Neural cell (in vitro differentiated cells): ENCODE measurements around the gene IGF2BP2. TPM values are rescaled to one million over a fixed set of nuclear protein-coding genes. Genes with fewer than 3 reads are reported as not detected.

Experiments used
- H2AFZ ChIP-seq: fragments of 200-600, 300-800 bp; sonication (generic), shearing (Covaris generic); 2 replicates; pipeline ENCODE4 v1.6.0; 2014; ENCODE audit warnings: low read depth, mild to moderate bottlenecking, antibody characterized with exemption, low read length, moderate library complexity
- H3F3A ChIP-seq: fragments of 200-600 bp; shearing (Covaris generic); 2 replicates; pipeline ENCODE4 v1.6.1; 2016; ENCODE audit warnings: mild to moderate bottlenecking, moderate library complexity, mixed read lengths, antibody characterized with exemption, low read length; ENCODE audit not compliant: insufficient read depth, poor library complexity, severe bottlenecking
- H3K27ac ChIP-seq: fragments of 200-600, 300-800 bp; sonication (generic), shearing (Covaris generic); 2 replicates; pipeline ENCODE4 v1.5.1; 2014; ENCODE audit warnings: mild to moderate bottlenecking, low read length, moderate library complexity
- H3K27me3 ChIP-seq: fragments of 300-800, 200-600 bp; sonication (generic), shearing (Covaris generic); 2 replicates; pipeline ENCODE4 v1.6.0; 2014; ENCODE audit warnings: mild to moderate bottlenecking, low read depth, low read length, moderate library complexity; ENCODE audit not compliant: insufficient read depth
- H3K36me3 ChIP-seq: fragments of 300-800, 200-600 bp; sonication (generic), shearing (Covaris generic); 2 replicates; pipeline ENCODE4 v1.5.1; 2014; ENCODE audit warnings: mild to moderate bottlenecking, antibody characterized with exemption, low read length, moderate library complexity; ENCODE audit not compliant: insufficient read depth
- H3K4me2 ChIP-seq: fragments of 300-800, 200-600 bp; sonication (generic), shearing (Covaris generic); 2 replicates; pipeline ENCODE4 v1.6.0; 2014; ENCODE audit warnings: mild to moderate bottlenecking, low read length
- H3K4me3 ChIP-seq: fragments of 300-800, 200-600 bp; sonication (generic), shearing (Covaris generic); 2 replicates; pipeline ENCODE4 v1.5.1; 2014; ENCODE audit warnings: mild to moderate bottlenecking, low read length, moderate library complexity
- H3K79me2 ChIP-seq: fragments of 200-600 bp; shearing (Covaris generic); replicated peaks from 2 replicates; pipeline ENCODE4 v1.6.0; 2014; ENCODE audit warnings: mild to moderate bottlenecking, low read length, moderate library complexity; ENCODE audit not compliant: insufficient read depth
- H3K9ac ChIP-seq: fragments of 300-800, 200-600 bp; sonication (generic), shearing (Covaris generic); 2 replicates; pipeline ENCODE4 v1.6.1; 2016; ENCODE audit warnings: mild to moderate bottlenecking, low read length, mixed read lengths
- H3K9me2 ChIP-seq: fragments of 200-600 bp; shearing (Covaris generic); 2 replicates; pipeline ENCODE4 v1.6.1; 2016; ENCODE audit warnings: mild to moderate bottlenecking, low read length, mixed read lengths; ENCODE audit not compliant: insufficient read depth
- H3K9me3 ChIP-seq: fragments of 200-600, 300-800 bp; sonication (generic), shearing (Covaris generic); 2 replicates; pipeline ENCODE4 v1.6.1; 2016; ENCODE audit warnings: mild to moderate bottlenecking, mixed run types, low read length, moderate library complexity, mixed read lengths
- H4K20me1 ChIP-seq: fragments of 200-600 bp; shearing (Covaris generic); 2 replicates; pipeline ENCODE4 v1.6.1; 2016; ENCODE audit warnings: mild to moderate bottlenecking, mixed run types; ENCODE audit not compliant: insufficient read depth
- CTCF ChIP-seq: fragments of 450-650 bp; IDR thresholded peaks from 2 replicates; pipeline ENCODE4 v1.5.1; 2014; ENCODE audit warnings: antibody characterized with exemption, mild to moderate bottlenecking, moderate library complexity; ENCODE audit not compliant: poor library complexity, severe bottlenecking
- EP300 ChIP-seq: fragments of 450-650 bp; conservative IDR thresholded peaks from 2 replicates; pipeline ENCODE4 v1.6.1; 2014; ENCODE audit warnings: antibody characterized with exemption, mild to moderate bottlenecking, moderate library complexity; ENCODE audit not compliant: poor library complexity, severe bottlenecking
- EZH2 ChIP-seq: fragments of 200-600, 300-800 bp; shearing (Covaris generic), sonication (generic); IDR thresholded peaks from 2 replicates; pipeline ENCODE4 v1.6.1; 2014; ENCODE audit warnings: antibody characterized with exemption, low read length, borderline replicate concordance, mild to moderate bottlenecking; ENCODE audit not compliant: insufficient read depth, poor library complexity, severe bottlenecking
- MXI1 ChIP-seq: fragments of 450-650 bp; conservative IDR thresholded peaks from 2 replicates; pipeline ENCODE4 v1.6.1; 2014; ENCODE audit warnings: antibody characterized with exemption, mild to moderate bottlenecking; ENCODE audit not compliant: poor library complexity, severe bottlenecking
- POLR2AphosphoS5 ChIP-seq: IDR thresholded peaks from 2 replicates; pipeline ENCODE4 v1.6.1; 2012
- RAD21 ChIP-seq: fragments of 450-650 bp; conservative IDR thresholded peaks from 2 replicates; pipeline ENCODE4 v1.6.1; 2014; ENCODE audit warnings: antibody characterized with exemption, mild to moderate bottlenecking, moderate library complexity
- SMC3 ChIP-seq: fragments of 450-650 bp; conservative IDR thresholded peaks from 2 replicates; pipeline ENCODE4 v1.6.1; 2014; ENCODE audit warnings: antibody characterized with exemption, mild to moderate bottlenecking, moderate library complexity; ENCODE audit not compliant: poor library complexity
- TAF1 ChIP-seq: IDR thresholded peaks from 2 replicates; pipeline ENCODE4 v1.6.1; 2012; ENCODE audit warnings: low read depth
- polyA plus RNA-seq: library from polyadenylated mRNA; depleted of rRNA; stranded (reverse); fragments of >200 nt; gene quantifications from 2 replicates; pipeline ENCODE4 v1.2.3, GENCODE V29; 2014
- TF ChIP-seq, protein P1 (sequence below): IDR thresholded peaks from 2 replicates; pipeline ENCODE4 v1.6.1; 2012; ENCODE audit warnings: borderline replicate concordance

The IGF2BP2 gene
- polyA plus RNA-seq, 1 donor from 2014 or later = 46.6 TPM

DNA sequence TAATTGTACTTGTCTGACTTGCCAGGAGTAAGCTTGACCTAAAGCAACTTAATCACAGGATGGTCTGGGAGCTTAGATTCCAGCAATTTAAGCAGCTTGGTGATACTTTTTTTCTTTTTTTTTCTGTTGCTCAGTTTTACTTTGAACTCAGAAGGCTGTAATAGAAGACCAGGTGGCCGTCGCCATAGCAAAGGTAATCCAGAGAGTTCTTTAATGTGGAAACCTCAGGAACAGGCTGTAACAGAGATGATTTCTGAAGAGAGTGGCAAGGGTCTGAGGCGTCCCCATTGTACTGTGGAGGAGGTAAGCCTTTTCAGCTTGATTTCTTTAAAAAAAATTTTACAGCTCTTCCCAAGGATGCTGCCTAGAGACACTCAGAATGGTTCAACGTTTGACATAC, 218.6 kb downstream of the IGF2BP2 start:
- no peaks in the 10 kb centered on the region for H3K9me2 ChIP-seq
- H2AFZ ChIP-seq = no peak overlapping the region
- H3K79me2 ChIP-seq = no peaks in the 10 kb centered on the region

GRCh38 chr3:185605566-185605965, 219.3 kb downstream of the IGF2BP2 start:
- Histone ChIP-seq H3K9me3 (no peaks in the 10 kb centered on the region), H3K9ac (no peak overlapping the region), H3K79me2 (no peaks in the 10 kb centered on the region), H3K27ac (no peak overlapping the region), H4K20me1 (no peaks in the 10 kb centered on the region), H3K36me3 (peaks cover 4% of the 10 kb centered on the region), H2AFZ (no peak overlapping the region), H3K4me3 (no peak overlapping the region), H3K9me2 (no peaks in the 10 kb centered on the region), H3K27me3 (no peaks in the 10 kb centered on the region), H3F3A (no peaks in the 10 kb centered on the region), H3K4me2 (no peak overlapping the region)
- TF ChIP-seq TAF1 (no peak), POLR2AphosphoS5 (no peak), EP300 (no peak), SMC3 (no peak), EZH2 (no peak), RAD21 (no peak)
- TF ChIP-seq, protein P1, sequence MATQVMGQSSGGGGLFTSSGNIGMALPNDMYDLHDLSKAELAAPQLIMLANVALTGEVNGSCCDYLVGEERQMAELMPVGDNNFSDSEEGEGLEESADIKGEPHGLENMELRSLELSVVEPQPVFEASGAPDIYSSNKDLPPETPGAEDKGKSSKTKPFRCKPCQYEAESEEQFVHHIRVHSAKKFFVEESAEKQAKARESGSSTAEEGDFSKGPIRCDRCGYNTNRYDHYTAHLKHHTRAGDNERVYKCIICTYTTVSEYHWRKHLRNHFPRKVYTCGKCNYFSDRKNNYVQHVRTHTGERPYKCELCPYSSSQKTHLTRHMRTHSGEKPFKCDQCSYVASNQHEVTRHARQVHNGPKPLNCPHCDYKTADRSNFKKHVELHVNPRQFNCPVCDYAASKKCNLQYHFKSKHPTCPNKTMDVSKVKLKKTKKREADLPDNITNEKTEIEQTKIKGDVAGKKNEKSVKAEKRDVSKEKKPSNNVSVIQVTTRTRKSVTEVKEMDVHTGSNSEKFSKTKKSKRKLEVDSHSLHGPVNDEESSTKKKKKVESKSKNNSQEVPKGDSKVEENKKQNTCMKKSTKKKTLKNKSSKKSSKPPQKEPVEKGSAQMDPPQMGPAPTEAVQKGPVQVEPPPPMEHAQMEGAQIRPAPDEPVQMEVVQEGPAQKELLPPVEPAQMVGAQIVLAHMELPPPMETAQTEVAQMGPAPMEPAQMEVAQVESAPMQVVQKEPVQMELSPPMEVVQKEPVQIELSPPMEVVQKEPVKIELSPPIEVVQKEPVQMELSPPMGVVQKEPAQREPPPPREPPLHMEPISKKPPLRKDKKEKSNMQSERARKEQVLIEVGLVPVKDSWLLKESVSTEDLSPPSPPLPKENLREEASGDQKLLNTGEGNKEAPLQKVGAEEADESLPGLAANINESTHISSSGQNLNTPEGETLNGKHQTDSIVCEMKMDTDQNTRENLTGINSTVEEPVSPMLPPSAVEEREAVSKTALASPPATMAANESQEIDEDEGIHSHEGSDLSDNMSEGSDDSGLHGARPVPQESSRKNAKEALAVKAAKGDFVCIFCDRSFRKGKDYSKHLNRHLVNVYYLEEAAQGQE = no peak

More for the DNA sequence above, 218.6 kb downstream of the IGF2BP2 start:
- H3K4me3 ChIP-seq = no peak overlapping the region
- no peak overlapping the region for H3K27ac ChIP-seq
- no peak for TF ChIP-seq SMC3
- no peak for TF ChIP-seq POLR2AphosphoS5
- TF ChIP-seq TAF1 = no peak
- TF ChIP-seq RAD21 = no peak
- TF ChIP-seq, protein P1 = no peak
- TF ChIP-seq MXI1 = no peak
- no peak for TF ChIP-seq CTCF
- no peak for TF ChIP-seq EZH2
- no peak for TF ChIP-seq EP300
- H3K36me3 ChIP-seq = peaks cover 4% of the 10 kb centered on the region
- no peaks in the 10 kb centered on the region for H3K27me3 ChIP-seq
- no peaks in the 10 kb centered on the region for H3K9me3 ChIP-seq
- H4K20me1 ChIP-seq = no peaks in the 10 kb centered on the region
- no peak overlapping the region for H3K9ac ChIP-seq
- no peak overlapping the region for H3K4me2 ChIP-seq
- H3F3A ChIP-seq = no peaks in the 10 kb centered on the region
